H1 (cell line): Measurements from ENCODE around the gene CELF1. TPM values are rescaled to one million over a fixed set of nuclear protein-coding genes. Genes with fewer than 3 reads are reported as not detected.
"Not testable (repeated sequence)": the region's sequence is repeated elsewhere in the genome, so short reads cannot be mapped to it uniquely, and the experiment has no call there.

Experiments
- CTCF ChIA-PET: fragments of 300-600 bp; sonication (Branson Sonifier 250); formaldehyde crosslinking; loops from one replicate; lab custom pipeline; 2021; ENCODE audit not compliant: partially characterized antibody; lab: Charles Lee
- POLR2A ChIA-PET: fragments of 300-600 bp; sonication (Branson Sonifier 250); formaldehyde crosslinking; loops from one replicate; lab custom pipeline; 2021; ENCODE audit warnings: inconsistent platforms; ENCODE audit not compliant: partially characterized antibody; lab: Charles Lee
- DNase-seq, 2 experiments: peaks; one replicate each; pipeline versions ENCODE4 v3.0.0 to v3.0.0-alpha.2; 2010 to 2022; ENCODE audit warnings: low spot score in 2 of 2, low read depth in 1 of 2, mixed read lengths in 1 of 2
- FAIRE-seq: peaks from 2 replicates; lab custom pipeline; 2011; peaks lifted over from hg19 to GRCh38; lab: Jason Lieb, UNC
- H2AFZ ChIP-seq: 2 replicates; pipeline ENCODE4 v1.8.1; 2012; ENCODE audit warnings: low read length, inconsistent platforms
- H2AK5ac ChIP-seq: 2 replicates; pipeline ENCODE4 v1.6.1; 2013; ENCODE audit warnings: low read depth, low read length
- H2BK120ac ChIP-seq: replicated peaks from 2 replicates; pipeline ENCODE3; 2013; ENCODE audit warnings: low read depth, low read length, inconsistent platforms
- H2BK12ac ChIP-seq: 2 replicates; pipeline ENCODE4 v1.6.1; 2013; ENCODE audit warnings: low read depth, low read length
- H2BK15ac ChIP-seq: 2 replicates; pipeline ENCODE4 v1.6.1; 2013; ENCODE audit warnings: low read length
- H2BK20ac ChIP-seq: 2 replicates; pipeline ENCODE4 v1.6.1; 2013; ENCODE audit warnings: low read length
- H2BK5ac ChIP-seq: 2 replicates; pipeline ENCODE4 v1.6.1; 2013; ENCODE audit warnings: low read depth, low read length
- H3K14ac ChIP-seq: 2 replicates; pipeline ENCODE4 v1.6.1; 2013; ENCODE audit warnings: inconsistent platforms; ENCODE audit not compliant: insufficient read length
- H3K18ac ChIP-seq: 2 replicates; pipeline ENCODE4 v1.6.1; 2013; ENCODE audit warnings: low read length; ENCODE audit errors: extremely low read depth
- H3K23ac ChIP-seq: 2 replicates; pipeline ENCODE4 v1.6.1; 2013; ENCODE audit warnings: inconsistent platforms; ENCODE audit not compliant: insufficient read length
- H3K23me2 ChIP-seq: 2 replicates; pipeline ENCODE4 v1.6.1; 2013; ENCODE audit warnings: low read depth, low read length
- H3K27ac ChIP-seq: 2 replicates; pipeline ENCODE4 v1.6.1; 2011; ENCODE audit warnings: low read depth, low read length, inconsistent platforms
- H3K27me3 ChIP-seq, 4 experiments: replicated peaks in 1 of 4; 1 replicate in 1 of 4; 2 replicates in 3 of 4; pipeline versions ENCODE4 v1.6.1 to v1.8.1; 2011 to 2013; ENCODE audit warnings: low read length in 3 of 4, mild to moderate bottlenecking in 3 of 4, inconsistent platforms in 2 of 4, mixed read lengths in 2 of 4, moderate library complexity in 1 of 4; ENCODE audit not compliant: control insufficient read depth in 3 of 4, insufficient read depth in 3 of 4; ENCODE audit errors: extremely low read depth in 1 of 4
- H3K36me3 ChIP-seq, 4 experiments: 2 replicates each; pipeline versions ENCODE4 v1.6.1 to v1.8.1; 2011 to 2013; ENCODE audit warnings: mild to moderate bottlenecking in 4 of 4, low read length in 3 of 4, moderate library complexity in 2 of 4, control low read depth in 1 of 4, inconsistent platforms in 1 of 4; ENCODE audit not compliant: insufficient read depth in 4 of 4, control insufficient read depth in 2 of 4
- H3K4ac ChIP-seq: replicated peaks from 2 replicates; pipeline ENCODE3; 2013; ENCODE audit warnings: low read length, low read depth, mixed read lengths, inconsistent platforms; ENCODE audit not compliant: insufficient read length
- H3K4me1 ChIP-seq, 4 experiments: replicated peaks in 1 of 4; 1 replicate in 1 of 4; 2 replicates in 3 of 4; pipeline versions ENCODE4 v1.6.1 to v1.8.1; 2011 to 2013; ENCODE audit warnings: low read length in 3 of 4, inconsistent platforms in 2 of 4, mixed read lengths in 1 of 4; ENCODE audit not compliant: insufficient read depth in 4 of 4, control insufficient read depth in 3 of 4
- H3K4me2 ChIP-seq, 2 experiments: 2 replicates each; pipeline versions ENCODE4 v1.6.1 to v1.8.1; 2011 to 2013; ENCODE audit warnings: low read depth in 2 of 2, low read length in 2 of 2, control low read depth in 1 of 2, inconsistent platforms in 1 of 2, mild to moderate bottlenecking in 1 of 2; ENCODE audit not compliant: insufficient read depth in 1 of 2
- H3K4me3 ChIP-seq, 4 experiments: fragments of 200-600, 300-600 bp in 1 of 4; sonication (generic), shearing (Covaris generic), sonication (Bioruptor Twin) in 1 of 4; 2 replicates each; pipeline versions ENCODE4 v1.5.1 to v1.8.1; 2011 to 2016; ENCODE audit warnings: low read length in 4 of 4, low read depth in 3 of 4, control low read depth in 2 of 4, inconsistent platforms in 2 of 4, mild to moderate bottlenecking in 2 of 4, mixed read lengths in 1 of 4, moderate library complexity in 1 of 4; ENCODE audit not compliant: insufficient read depth in 2 of 4; ENCODE audit errors: extremely low read depth in 1 of 4
- H3K56ac ChIP-seq: replicated peaks from 2 replicates; pipeline ENCODE3; 2013; ENCODE audit warnings: low read depth, mild to moderate bottlenecking, mixed read lengths, low read length, inconsistent platforms; ENCODE audit not compliant: insufficient read length
- H3K79me1 ChIP-seq: 2 replicates; pipeline ENCODE4 v1.6.1; 2013; ENCODE audit warnings: low read depth, low read length, control low read depth
- H3K79me2 ChIP-seq, 2 experiments: 2 replicates each; pipeline versions ENCODE4 v1.6.1 to v1.8.1; 2012 to 2013; ENCODE audit warnings: low read length in 2 of 2, mild to moderate bottlenecking in 2 of 2, inconsistent platforms in 1 of 2; ENCODE audit not compliant: insufficient read depth in 2 of 2, control insufficient read depth in 1 of 2
- H3K9ac ChIP-seq, 4 experiments: replicated peaks in 1 of 4; 1 replicate in 1 of 4; 2 replicates in 3 of 4; pipeline versions ENCODE4 v1.6.1 to v1.8.1; 2011 to 2013; ENCODE audit warnings: low read depth in 3 of 4, low read length in 3 of 4, control low read depth in 2 of 4, mild to moderate bottlenecking in 2 of 4, moderate library complexity in 2 of 4, inconsistent platforms in 1 of 4; ENCODE audit errors: extremely low read depth in 1 of 4
- H3K9me3 ChIP-seq, 2 experiments: 2 replicates each; pipeline versions ENCODE4 v1.6.1 to v1.8.1; 2012 to 2013; ENCODE audit warnings: mild to moderate bottlenecking in 2 of 2, moderate library complexity in 2 of 2, control low read depth in 1 of 2, inconsistent platforms in 1 of 2, low read depth in 1 of 2, low read length in 1 of 2, mixed read lengths in 1 of 2; ENCODE audit not compliant: insufficient read depth in 2 of 2
- H4K20me1 ChIP-seq, 2 experiments: replicated peaks in 1 of 2; 2 replicates each; pipeline versions ENCODE3 to v1.8.1; 2011 to 2013; ENCODE audit warnings: inconsistent platforms in 2 of 2, low read length in 2 of 2, mild to moderate bottlenecking in 1 of 2; ENCODE audit not compliant: insufficient read depth in 2 of 2, control insufficient read depth in 1 of 2
- H4K5ac ChIP-seq: 2 replicates; pipeline ENCODE4 v1.6.1; 2013; ENCODE audit warnings: low read length, low read depth, mixed read lengths, inconsistent platforms; ENCODE audit not compliant: insufficient read length
- H4K8ac ChIP-seq: 2 replicates; pipeline ENCODE4 v1.8.0; 2013; ENCODE audit warnings: mild to moderate bottlenecking, moderate library complexity, low read length, inconsistent platforms; ENCODE audit not compliant: insufficient read depth; ENCODE audit errors: extremely low read depth
- H4K91ac ChIP-seq: replicated peaks from 2 replicates; pipeline ENCODE3; 2013; ENCODE audit warnings: low read length, mixed read lengths, inconsistent platforms; ENCODE audit not compliant: insufficient read length
- WGBS, 2 experiments: shearing (Covaris generic) in 1 of 2; methylation state at CpG; one replicate each; pipeline versions ENCODE4 v1.1.6 to v1.1.7; 2013 to 2015; ENCODE audit warnings: low lambda C conversion rate in 2 of 2, mixed read lengths in 2 of 2, inconsistent platforms in 1 of 2, low coverage in 1 of 2, missing lambda C conversion rate in 1 of 2; ENCODE audit not compliant: insufficient replicate concordance in 2 of 2, insufficient coverage in 1 of 2, insufficient read length in 1 of 2; ENCODE audit errors: extremely low coverage in 1 of 2, missing lambda C conversion rate in 1 of 2; 5-methylcytosine and 5-hydroxymethylcytosine counted together
- polyA plus RNA-seq, 7 experiments: library from polyadenylated mRNA; depleted of rRNA in 3 of 7; stranded (reverse) in 5 of 7; unstranded in 2 of 7; fragments of >200 nt in 5 of 7; fragments of 200-250 nt in 2 of 7; gene quantifications; 1 replicate in 5 of 7; 2 replicates in 1 of 7; 4 replicates in 1 of 7; pipeline versions ENCODE4 v1.2.1 to v1.2.3, GENCODE V29; 2011 to 2013; ENCODE audit warnings: missing spikeins in 2 of 7, mixed read lengths in 2 of 7
- total RNA-seq: library from RNA; stranded (reverse); fragmentation: NEBNext Ultra II Directional; extraction: Animal tissue kit (Norgen Biotek cat#: 25700); gene quantifications from 2 replicates; pipeline ENCODE4 v1.2.1, GENCODE V29; 2021

CELF1 gene
- total and polyA plus RNA-seq, 2 of the 8 experiments (the other 6 are each of a cell fraction or from before 2014, with no cell fraction given) = 131 to 197 TPM

GRCh38 chr11:47526032-47526431, 26.9 kb downstream of the CELF1 start:
- H4K5ac ChIP-seq, H3K4ac ChIP-seq, H2AFZ ChIP-seq, H4K91ac ChIP-seq, H2BK20ac ChIP-seq, H3K4me3 ChIP-seq, H2BK5ac ChIP-seq, H2AK5ac ChIP-seq, DNase-seq, H2BK12ac ChIP-seq, H3K79me1 ChIP-seq, H3K4me2 ChIP-seq, H3K56ac ChIP-seq, H3K14ac ChIP-seq, H3K18ac ChIP-seq, H3K36me3 ChIP-seq, FAIRE-seq, H3K23ac ChIP-seq, H3K9me3 ChIP-seq, H2BK15ac ChIP-seq, H3K27me3 ChIP-seq, H4K8ac ChIP-seq, H2BK120ac ChIP-seq, H3K9ac ChIP-seq, H3K27ac ChIP-seq, H3K23me2 ChIP-seq: not testable (repeated sequence)
- 93% methylated on average over 9 of the region's 9 CpGs; no CpG with 5 or more reads in 1 of the 2 experiments for WGBS, 2 experiments
- H4K20me1 ChIP-seq = peaks cover 32 to 39% of the 10 kb centered on the region in 2 experiments
- ChIA-PET CTCF (interaction anchor here (1.3 to 2.2 kb wide), 2 partner anchors 28 to 91 kb away, joined by 3 to 4 read pairs; no protein-coding TSS in a partner anchor), POLR2A (interaction anchor here (1.2 to 1.4 kb wide), 3 partner anchors 9 to 35 kb away, joined by 3 to 4 read pairs (median 3); no protein-coding TSS in a partner anchor)
- H3K4me1 ChIP-seq = peaks cover 0 to 16% (median 13%) of the 10 kb centered on the region in 4 experiments; a peak in 5 of 7 replicates
- peaks cover 21 to 100% of the 10 kb centered on the region in 2 experiments for H3K79me2 ChIP-seq
